Measurements from ENCODE around the gene OPRD1.

Gene OPRD1

DNA sequence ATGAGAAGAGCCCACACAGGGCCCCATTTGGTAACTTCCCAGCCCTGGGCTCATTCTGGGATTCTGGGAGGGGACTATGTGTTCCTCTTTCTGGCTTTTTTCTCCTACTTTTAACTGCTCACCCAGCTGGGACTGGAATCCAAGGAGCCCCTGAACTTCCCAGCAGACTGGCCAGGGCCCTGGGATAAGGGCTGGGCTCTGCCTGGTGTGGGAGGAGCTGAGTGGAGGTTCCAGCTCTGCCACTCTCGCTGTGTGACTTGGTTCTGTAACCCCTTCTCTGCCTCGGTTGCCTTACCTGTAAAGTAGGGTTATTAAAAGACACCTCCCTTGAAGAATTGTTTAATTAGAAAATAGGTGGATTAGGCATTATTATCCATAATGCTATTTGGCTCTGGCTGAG, 82.8 kb downstream of the OPRD1 start:
- H3K4me3 ChIP-seq (ENCODE audit: low read depth, low read length): no peak overlapping the region
- no peak for TF ChIP-seq CTCF (IDR thresholded peaks at IDR 0.05; ENCODE audit: low read depth, low read length)

- H3K4me3 ChIP-seq (ENCODE audit: low read depth, low read length): no peak overlapping the region
- no peak for TF ChIP-seq CTCF (IDR thresholded peaks at IDR 0.05; ENCODE audit: low read depth, low read length)
Observed at GRCh38 chr1:28895896-28896608, 84.1 kb downstream of the OPRD1 start.

DNA sequence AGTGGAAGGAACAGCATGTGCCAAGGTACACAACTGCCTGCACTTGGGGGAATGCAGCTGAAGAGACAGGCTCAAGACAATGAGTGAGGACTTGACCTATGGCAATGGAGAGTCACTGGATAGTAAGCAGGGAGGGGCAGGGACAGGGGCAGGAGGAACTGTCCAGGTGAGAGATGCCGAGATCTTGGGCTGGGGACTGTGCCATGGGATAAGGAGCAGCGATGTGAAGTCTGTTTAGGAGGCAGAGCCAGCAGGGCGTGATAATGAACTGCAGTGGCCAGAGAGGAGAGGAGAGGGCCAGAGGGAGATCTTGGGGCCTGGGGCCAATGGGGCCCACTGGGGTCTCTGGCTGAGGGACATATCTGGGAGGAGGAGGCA, 84.6 kb downstream of the OPRD1 start:
- TF ChIP-seq CTCF (IDR thresholded peaks at IDR 0.05; ENCODE audit: low read depth, low read length): no peak
- H3K4me3 ChIP-seq (ENCODE audit: low read depth, low read length): no peak overlapping the region

- TF ChIP-seq CTCF (IDR thresholded peaks at IDR 0.05; ENCODE audit: low read depth, low read length): no peak
- no peak overlapping the region for H3K4me3 ChIP-seq (ENCODE audit: low read depth, low read length)
Observed at GRCh38 chr1:28897789-28898188, 85.8 kb downstream of the OPRD1 start.

GRCh38 chr1:28898405-28898881, 86.5 kb downstream of the OPRD1 start:
- no peak overlapping the region for H3K4me3 ChIP-seq (ENCODE audit: low read depth, low read length)
- no peak for TF ChIP-seq CTCF (IDR thresholded peaks at IDR 0.05; ENCODE audit: low read depth, low read length)

- H3K4me3 ChIP-seq (ENCODE audit: low read depth, low read length): no peak overlapping the region
- no peak for TF ChIP-seq CTCF (IDR thresholded peaks at IDR 0.05; ENCODE audit: low read depth, low read length)
Observed at GRCh38 chr1:28899267-28899666, 87.3 kb downstream of the OPRD1 start.

GRCh38 chr1:28900562-28900961, 88.6 kb downstream of the OPRD1 start:
- no peak overlapping the region for H3K4me3 ChIP-seq (ENCODE audit: low read depth, low read length)
- TF ChIP-seq CTCF (IDR thresholded peaks at IDR 0.05; ENCODE audit: low read depth, low read length): no peak

Measured in WI38 (cell line).